ENCODE measurements around the gene SERPINA1.
"Not testable (repeated sequence)": the region's sequence is repeated elsewhere in the genome, so short reads cannot be mapped to it uniquely, and the experiment has no call there.

Gene SERPINA1

DNA sequence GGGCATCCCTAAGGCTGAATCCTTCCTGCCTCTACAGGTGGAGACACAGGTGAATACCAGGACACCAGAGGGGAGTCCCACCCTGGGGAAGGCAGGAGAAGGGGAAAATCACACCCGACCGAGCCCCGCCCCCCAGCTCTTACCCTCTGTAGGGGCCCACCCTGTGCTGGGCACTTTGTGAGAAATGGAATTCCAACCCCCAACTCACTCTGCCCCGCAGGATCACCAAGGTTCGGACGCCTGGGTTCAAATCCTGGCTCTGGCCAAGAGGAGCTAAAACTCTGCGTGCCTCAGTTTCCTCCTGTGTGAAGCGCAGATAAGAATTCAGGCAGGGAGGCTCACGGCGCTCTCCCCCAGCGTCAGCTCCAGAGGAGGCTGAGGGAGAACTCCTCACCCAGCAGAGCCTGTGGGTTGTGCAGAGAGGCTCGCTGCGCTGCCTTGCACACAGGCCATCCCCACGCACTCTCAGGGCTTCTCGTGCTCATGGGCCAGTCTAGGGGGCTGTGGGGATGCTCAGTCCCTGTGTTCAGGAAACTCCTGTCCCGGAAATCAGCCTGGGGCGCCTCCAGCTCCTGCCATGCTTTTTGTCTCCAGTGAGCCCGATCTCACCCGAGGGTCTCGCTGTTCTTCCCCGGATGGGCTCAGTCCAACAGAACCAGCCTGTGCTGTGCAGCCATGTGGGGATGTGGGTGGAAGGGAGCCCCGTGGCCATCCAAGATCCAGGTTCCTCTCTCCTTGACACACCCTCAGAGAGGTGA lies 18.5 kb downstream of the SERPINA1 start:
- DNase-seq (ENCODE audit: low spot score): not testable (repeated sequence)

DNA sequence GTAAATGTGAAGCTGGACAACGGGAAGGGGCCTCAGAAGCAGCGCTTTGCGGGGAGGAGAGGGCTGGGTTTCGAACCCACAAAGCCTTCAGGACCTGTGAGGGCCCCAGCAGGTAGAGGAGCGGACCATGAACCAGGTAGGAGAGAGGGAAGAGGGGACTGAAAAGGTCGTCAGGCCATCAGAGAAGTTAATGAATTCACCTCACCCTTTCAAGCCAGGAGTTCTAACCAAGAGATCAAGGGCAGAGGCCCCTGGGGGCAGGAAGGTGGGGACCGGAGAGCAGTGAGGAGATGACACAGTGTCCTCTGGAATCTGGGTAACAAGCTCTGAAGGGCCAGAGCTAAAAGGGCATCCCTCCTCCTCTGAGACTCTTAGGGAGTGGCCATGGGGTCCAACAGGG lies 19.4 kb downstream of the SERPINA1 start:
- no peak for DNase-seq (ENCODE audit: low spot score)

DNA sequence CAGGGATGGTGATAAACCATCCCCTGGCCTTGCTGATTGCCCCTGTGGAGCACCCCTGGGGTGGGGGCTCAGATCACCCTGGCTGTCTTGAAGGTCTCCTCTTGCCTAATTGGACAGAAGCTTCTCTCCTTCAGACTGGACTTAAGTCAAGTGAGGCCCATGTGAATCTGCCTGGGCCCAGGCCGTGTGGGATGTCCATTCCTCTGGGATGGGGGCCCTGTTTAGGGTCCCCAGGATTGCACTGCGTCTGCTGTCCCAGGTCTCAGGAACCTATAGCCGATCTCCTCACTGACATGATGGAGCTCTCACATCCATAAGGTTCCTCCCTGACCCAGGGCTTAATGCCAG lies 20.2 kb downstream of the SERPINA1 start:
- DNase-seq (ENCODE audit: low spot score): no peak

DNA sequence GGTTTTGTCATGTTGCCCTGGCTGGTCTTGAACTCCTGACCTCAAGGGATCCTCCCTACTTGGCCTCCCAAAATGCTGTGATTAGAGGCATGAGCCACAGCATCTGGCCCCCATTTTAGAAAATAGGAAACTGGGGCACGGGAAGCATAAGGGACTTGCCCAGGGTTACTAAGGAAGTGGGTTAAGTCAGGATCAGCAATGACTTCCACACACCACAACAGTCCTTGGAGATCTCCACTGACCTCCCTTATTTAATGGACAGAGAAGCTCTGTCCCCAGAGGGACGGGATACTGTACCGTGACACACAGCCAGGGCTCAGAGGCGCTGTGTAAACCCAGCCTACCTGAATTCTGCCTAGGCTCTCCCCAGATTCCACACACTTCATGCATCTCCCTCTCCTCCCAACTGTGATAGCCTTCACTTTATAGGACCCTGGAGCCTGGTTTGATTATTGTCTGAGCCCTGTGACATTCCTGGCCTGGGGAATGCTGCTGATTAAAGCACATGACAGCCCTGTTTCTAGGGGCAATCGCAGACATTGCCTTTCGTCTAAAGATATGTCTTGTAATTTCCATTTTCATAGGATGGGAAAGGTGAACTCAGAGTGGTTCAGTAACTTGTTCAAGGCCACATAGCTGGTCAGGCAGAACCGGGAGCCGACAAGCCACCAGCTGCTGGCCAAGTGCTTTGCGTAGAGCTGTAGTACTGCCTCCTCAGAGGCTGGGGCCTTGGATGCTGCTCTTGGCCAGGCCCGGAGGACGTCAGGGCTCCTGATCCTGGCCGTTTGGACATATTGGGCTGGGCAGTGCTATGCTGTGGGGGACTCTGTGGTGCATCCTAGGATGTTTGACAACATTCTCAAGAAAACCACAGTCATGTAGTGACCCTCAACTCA lies 20.8 kb downstream of the SERPINA1 start:
- DNase-seq (ENCODE audit: low spot score): no peak

DNA sequence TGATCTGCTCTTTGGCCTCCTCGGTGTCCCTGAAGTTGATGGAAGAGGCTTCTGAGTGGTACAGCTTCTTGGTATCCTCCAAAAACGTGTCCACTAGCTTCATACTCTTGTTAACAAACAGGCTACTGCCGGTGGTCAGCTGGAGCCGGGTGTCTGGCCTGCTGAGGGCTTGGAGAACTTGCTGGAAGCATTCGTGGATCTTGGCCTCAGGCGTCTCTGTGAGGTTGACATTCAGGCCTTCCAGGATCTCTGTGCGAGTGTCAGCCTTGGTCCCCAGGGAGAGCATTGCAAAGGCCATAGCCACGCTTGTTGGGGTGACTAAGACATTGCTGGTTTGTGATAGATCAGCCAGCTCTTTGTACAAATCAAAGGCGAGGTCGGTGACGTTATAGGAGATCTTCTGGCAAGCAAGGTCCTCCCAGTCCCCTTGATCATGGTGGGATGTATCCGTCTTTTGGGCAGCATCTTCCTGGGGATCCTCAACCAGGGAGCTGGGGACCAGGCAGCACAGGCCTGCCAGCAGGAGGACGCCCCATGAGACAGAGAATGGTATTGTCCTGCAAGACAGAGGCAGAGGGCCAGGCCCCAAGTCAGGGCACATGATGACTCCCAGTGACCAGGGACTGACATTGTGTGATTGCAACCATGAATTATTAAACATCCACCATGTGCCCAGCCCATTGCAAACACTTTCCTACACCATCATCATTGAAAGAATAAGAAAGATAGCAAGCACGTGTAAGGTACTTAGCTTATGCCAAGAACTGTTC lies 22.1 kb downstream of the SERPINA1 start, which contains the start of gene SERPINA2:
SERPINA2 (minus strand) TSS at position 553 of the 770 bp plus-strand sequence.
- DNase-seq (ENCODE audit: low spot score): no peak

DNA sequence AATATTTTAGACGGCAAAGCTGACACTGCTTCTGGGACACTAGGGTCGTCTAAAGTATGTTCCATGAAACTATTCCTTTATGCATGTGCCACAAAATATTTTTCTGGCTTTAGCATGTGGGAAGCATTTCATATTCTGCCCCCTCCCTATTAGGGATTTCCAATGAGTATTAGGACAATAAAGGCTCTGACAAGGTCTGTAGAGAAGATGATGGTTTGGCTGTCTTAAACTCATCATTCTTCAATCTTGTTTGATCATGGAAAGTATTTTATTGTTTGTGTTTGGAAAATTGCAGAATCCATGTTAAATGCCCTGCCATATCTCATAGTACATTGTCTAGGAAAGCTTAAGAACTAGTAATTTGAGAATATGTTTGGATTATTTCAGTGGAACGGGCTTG lies 22.8 kb downstream of the SERPINA1 start:
- no peak for DNase-seq (ENCODE audit: low spot score)

DNA sequence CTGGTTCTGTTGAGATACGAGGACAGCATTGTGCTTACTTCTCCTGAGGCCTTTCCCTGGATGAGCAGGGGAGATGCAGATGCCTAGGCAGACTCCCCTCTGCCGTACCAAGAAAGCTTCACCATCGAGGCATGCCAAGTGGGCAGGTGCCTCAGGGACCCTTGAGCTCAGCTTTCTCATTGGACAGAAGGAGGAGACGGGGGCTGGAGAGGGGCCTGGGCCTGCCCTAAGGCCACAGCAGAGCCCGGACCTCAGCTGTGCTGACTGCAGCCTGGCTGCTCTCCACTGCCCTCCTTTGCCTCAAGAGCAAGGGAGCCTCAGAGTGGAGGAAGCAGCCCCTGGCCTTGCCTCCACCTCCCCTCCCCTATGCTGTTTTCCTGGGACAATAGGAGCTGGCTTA lies 23.4 kb downstream of the SERPINA1 start:
- DNase-seq (ENCODE audit: low spot score): no peak

DNA sequence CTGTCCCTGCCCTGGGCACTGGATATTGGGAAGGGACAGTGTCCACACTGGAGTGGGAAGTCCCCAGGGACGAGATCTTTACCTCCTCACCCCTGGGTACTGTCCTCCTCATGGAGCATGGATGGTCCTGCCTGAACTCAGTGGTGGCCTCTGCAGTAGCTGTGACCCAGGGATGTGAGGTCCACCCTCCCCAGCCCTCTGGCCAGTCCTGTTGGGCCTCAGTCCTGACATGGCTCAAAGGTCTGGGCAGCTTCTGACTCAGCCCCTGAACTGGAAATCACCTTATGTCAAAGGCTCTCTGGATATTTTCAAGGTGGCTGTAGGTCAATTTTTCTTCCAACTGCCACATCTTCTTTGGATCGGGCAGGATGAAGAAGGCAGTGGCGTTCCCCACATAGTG lies 24.4 kb downstream of the SERPINA1 start:
- DNase-seq (ENCODE audit: low spot score): no peak

DNA sequence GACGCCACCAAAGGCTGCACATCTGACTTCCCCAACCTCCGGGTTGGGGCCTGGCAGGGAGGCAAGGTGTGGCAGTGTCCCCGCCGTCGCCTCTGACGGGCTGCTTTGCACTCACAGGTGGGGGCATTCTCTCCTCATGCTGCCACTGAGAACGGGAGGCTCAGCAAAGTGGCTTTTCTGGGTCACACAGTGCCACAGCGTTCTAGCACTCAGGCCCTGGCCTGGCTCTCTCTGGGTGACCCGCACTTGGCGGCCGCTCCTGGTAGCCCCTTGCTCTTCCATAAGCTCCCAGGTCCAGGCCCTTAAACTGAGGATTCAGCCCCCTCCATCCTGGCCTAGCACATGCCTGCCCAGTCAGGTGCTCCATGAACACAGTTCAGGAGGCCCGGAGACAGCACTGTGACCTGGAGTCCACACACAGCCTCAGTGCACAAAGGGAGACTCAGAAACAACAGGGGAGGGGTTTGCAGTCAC lies 25.2 kb downstream of the SERPINA1 start:
- no peak for DNase-seq (ENCODE audit: low spot score)

DNA sequence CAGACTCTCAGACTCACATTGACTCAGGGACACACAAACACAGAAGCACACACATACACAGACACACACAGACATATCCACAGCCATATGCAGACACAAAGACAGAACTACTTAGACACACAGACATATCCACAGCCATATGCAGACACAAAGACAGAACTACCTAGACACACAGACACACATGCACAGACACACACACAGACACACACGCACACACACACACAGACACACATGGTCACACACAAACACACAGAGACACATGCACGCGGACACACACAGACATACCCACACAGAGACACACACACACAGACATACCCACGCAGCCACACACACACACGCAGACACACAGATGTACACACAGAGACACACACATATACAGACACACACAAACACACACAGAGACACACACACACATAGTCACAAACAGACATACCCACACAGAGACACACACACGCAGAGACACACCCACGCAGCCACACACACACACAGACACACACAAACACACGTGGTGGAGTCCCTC lies 25.7 kb downstream of the SERPINA1 start:
- DNase-seq (ENCODE audit: low spot score): no peak

DNA sequence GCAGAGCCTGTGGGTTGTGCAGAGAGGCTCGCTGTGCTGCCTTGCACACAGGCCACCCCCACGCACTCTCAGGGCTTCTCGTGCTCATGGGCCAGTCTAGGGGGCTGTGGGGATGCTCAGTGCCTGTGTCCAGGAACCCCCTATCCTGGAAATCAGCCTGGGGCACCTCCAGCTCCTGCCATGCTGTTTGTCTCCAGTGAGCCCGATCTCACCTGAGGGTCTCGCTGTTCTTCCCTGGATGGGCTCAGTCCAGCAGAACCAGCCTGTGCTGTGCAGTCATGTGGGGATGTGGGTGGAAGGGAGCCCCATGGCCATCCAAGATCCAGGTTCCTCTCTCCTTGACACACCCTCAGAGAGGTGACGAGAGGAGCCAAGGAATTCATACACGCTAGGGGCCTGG lies 26.7 kb downstream of the SERPINA1 start:
- DNase-seq (ENCODE audit: low spot score): no peak

DNA sequence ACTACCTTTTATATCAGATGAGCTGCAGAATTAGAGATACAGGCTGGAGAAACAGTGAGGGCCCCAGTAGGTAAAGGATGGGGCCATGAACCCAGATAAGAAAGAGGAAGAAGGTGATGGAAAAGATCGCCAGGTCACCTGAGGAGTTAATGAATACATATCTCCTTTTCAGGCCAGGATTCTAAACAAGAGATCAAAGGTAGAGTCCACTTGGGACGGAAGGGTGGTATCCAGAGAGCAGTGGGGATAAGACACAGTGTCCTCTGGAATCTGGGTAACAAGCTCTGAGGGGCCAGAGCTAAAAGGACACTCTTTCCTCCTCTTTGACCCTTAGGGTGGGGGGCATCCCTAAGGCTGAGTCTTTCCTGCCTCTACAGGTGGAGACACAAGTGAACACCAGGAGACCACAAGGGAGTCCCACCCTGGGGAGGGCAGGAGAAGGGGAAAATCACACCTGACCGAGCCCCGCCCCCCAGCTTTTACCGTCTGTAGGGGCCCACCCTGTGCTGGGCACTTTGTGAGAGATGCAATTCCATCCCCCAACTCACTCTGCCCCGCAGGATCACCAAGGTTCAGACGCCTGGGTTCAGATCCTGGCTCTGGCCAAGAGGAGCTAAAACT lies 27.3 kb downstream of the SERPINA1 start:
- DNase-seq (ENCODE audit: low spot score): no peak

DNA sequence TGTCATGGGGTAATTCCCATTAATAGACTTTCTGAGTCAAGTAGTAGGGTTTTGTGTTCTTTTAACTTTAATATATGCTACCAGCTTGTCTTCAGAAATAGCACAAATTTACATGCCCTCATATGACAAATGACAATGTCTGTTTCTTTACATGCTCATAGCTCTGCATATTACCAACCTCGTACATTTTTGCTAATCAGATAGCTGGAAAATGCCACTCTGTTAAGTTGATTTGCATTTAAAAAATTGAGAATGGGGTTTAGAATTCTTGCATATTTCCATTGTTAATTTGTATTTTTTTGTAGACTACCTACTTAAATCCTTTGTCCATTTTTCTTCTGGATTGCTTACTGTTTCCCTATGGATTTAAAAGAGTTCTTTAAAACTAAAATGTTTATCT lies 31.2 kb downstream of the SERPINA1 start:
- no peak for DNase-seq (ENCODE audit: low spot score)

DNA sequence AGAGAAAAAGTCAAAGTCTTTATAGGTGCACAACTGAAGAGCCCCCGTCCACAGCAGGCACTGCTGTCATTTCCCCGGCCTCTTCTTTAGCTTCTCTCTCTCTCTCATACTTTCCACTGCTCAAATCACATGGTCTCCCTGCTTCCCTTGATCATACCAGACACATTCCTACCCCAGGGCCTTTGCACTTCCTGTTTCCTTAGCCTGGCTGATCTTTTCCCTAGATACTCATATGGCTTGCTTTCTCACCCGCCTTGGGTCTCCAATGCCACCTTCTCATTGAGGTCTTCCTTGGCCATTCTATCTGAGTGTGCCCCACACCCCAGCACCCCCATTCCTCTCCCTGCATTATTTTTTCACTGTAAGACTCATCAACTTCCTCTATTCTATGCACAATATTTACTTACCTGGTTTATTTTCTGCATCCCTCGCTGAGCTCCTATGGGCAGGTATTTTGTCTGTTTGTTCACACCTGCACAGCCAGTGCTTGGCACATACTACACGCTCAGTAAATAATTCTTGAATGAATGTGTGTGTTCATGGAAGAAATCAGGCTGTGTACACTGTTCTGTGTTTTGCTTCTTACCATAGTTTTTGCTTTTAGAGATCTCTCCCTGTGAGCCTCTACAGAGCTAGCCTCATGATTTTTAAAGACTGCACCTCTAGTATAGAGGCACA lies 31.9 kb downstream of the SERPINA1 start:
- DNase-seq (ENCODE audit: low spot score): no peak

DNA sequence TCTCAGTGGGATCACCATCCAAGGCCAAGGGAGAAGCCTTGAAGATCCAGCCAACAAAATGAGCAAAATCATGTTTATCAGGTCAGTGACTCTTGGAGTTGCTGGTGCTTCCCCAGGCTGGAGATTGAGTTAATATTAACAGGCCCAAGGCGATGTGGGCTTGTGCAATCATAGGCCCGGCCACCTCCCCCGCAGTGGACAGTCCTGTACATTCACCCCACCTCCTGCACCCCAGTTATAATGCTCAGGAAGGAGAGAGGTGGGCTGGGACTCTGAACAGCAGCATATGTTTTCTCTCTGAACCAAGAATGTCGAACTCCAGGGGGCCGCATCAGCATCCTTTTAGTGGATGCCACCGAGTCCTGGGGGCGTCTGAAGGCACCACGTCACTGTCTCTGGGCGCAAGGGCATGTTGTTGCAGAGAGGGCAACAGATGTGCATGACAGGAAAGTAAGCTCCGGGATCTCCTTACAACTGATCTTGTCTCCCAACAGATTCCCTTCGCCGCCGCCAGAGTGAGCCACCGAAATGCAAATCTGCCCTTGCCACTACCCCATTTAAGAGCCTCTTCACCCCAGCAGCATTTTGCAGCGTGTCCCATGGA lies 33.1 kb downstream of the SERPINA1 start:
- DNase-seq (ENCODE audit: low spot score): peak; percentile 26

DNA sequence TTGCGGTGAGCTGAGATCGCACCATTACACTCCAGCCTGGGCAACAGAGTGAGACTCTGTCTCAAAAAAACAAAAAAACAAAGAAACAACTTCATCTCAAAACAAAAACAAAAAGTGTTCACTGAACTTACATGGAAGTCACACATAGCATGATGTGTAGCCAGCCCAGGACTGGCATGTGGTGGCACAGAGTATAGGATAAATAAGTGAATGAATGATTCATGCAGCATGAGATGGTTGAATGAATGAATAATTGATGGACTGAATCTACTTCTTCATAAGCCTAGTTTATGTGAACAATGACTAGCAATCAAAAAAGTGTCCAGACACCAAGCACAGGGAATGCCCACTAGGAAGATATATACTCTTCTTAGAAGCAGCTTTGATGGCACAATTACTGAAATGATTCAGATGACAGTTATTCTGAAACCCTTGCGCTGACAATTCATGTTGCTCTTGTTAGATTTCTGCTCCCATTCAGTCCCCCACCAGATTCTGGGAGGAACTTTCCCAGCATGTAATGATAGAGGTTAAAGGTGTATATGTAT lies 33.7 kb downstream of the SERPINA1 start:
- DNase-seq (ENCODE audit: low spot score): no peak

DNA sequence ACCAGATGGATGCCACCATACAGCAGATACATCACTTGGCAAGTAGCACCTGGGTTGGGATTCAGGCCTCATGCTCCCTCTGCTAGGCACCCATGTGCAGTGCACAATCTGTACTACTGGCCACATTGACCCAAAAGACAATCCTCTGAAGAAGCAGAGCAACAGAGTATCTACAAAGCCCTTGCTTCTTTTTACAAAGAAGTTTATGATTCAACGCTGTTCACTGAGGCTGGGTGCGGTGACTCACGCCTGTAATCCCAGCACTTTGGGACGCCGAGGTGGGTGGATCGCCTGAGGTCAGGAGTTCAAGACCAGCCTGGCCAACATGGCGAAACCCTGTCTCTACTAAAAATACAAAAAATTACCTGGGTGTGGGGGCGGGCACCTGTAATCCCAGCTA lies 34.2 kb downstream of the SERPINA1 start:
- DNase-seq (ENCODE audit: low spot score): not testable (repeated sequence)

DNA sequence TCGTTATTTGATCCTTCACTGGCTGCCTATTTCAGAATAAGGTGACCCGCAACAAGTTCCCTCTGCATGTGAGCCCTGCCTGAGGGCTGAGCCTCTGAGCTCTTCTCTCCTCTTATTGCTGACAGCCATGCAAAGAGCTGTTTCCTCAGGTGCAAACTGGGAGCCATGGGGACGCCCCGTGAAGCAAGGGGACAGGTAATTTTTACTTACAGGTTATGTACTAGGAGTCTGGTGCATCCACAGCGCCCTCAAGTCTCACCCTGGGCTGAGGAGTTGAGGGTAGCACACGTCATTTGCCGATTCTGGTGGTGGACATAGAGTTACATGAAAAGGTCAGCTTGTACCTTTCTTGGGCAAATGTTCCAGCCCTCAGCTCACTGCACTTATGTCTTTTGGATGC lies 39.1 kb downstream of the SERPINA1 start:
- DNase-seq (ENCODE audit: low spot score): no peak

DNA sequence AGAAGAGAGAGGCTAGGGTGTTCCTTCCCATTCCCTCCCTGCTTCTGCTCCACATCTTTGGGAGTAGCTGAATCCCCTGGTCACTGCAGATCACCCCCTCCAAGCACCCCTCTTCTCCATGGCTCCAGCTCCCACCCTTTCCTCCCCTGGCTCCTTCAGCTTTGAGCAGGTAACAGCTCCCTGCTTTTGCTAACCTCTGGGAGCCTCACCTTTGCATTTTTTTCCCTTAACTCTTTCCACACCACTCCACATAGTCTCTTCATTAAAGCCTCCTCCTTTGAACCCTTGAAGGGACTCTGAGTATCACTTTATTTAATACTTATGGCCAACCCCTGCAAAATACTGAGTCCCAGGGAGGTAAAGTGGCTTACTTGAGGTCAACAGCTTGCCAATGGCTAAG lies 39.6 kb downstream of the SERPINA1 start:
- DNase-seq (ENCODE audit: low spot score): no peak

DNA sequence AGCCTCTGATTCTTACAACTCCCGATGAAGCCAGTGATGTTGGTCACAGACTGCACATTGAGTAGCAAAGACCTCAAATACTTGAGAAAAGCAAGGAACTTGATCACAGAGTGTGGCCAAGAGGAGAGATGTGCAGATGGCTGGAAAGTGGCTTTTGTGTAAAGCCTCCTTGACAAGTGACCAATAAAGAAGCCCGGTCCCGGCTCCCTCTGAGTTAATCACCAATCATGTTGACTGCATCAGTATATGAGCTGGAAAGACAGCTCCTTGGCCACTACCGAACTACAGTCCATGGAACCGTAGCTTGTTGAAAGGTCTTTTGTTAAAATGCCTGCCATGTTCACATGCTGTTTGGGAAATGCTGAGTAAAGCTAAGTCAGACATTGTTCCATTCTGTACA lies 41.6 kb downstream of the SERPINA1 start:
- DNase-seq (ENCODE audit: low spot score): no peak
